RWPE1 (cell line): ENCODE results near the gene SYT2.
"Not testable (repeated sequence)": the region's sequence is repeated elsewhere in the genome, so short reads cannot be mapped to it uniquely, and the experiment has no call there.

Source experiments
- CTCF ChIA-PET: fragments of 350-600 bp; sonication (Branson Sonifier 250); formaldehyde crosslinking; extraction: SDS; loops from one replicate; lab custom pipeline; 2021; lab: Yijun Ruan, JAX
- POLR2A ChIA-PET: fragments of 400-600 bp; formaldehyde crosslinking; extraction: SDS; loops from one replicate; lab custom pipeline; 2020; ENCODE audit warnings: antibody characterized with exemption; ENCODE audit not compliant: low non-redundant PET; lab: Yijun Ruan, JAX
- DNase-seq: peaks from one replicate; pipeline ENCODE4 v3.0.0; 2012; ENCODE audit warnings: low spot score
- H3K27ac ChIP-seq: fragments of 450-650 bp; 2 replicates; pipeline ENCODE4 v1.5.1; 2017
- TF ChIP-seq, protein P1 (sequence below): fragments of 450-650 bp; conservative IDR thresholded peaks from 2 replicates; pipeline ENCODE4 v1.5.1; 2017; ENCODE audit warnings: low read depth, mild to moderate bottlenecking

Gene SYT2

DNA sequence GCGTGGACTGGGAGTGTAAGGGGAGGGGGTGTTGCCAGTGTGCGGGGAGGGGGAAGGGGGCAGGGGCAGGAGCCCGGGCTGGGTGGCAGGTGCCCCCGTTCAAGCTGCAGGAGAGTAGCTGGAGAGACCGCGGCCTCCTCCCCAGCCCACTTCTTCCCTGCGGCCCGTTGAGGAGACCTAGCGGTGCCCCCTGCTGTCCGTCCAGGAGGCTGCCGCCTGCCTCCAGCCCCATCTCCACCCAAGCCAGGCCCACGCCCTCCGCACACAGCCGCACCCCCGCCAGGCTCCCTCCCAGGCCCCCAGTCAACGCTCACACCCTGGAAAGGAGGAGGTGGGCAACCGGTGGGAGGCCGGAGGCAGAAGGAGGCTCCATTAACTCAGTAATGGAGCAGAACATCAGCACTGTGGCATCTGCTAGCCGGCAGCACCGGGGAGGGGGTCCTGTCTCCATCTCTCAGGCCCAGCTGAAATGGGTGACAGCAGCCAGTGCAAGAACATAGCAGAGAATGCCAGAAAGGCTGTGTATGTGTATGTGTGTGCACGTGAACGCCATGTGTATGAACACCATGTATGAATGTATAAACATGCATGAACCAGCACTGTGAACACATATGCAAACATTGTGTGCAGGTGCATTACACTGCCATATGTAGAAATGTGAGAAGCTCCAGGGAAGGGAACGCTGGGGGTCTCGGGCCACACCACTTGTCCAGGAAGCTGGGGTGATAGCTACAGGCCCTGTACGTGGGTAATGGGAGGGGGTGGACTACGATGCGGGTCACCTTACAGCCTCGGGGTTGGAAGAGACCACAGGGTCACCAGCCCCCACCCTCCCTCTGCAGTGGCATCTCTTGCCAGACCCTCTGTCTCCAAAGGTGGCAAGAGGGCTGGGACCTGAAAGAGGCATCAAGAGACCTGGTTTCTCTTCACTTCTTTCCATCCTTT is 84.6 kb downstream of the SYT2 start:
- no peak overlapping the region for H3K27ac ChIP-seq
- TF ChIP-seq, protein P1, sequence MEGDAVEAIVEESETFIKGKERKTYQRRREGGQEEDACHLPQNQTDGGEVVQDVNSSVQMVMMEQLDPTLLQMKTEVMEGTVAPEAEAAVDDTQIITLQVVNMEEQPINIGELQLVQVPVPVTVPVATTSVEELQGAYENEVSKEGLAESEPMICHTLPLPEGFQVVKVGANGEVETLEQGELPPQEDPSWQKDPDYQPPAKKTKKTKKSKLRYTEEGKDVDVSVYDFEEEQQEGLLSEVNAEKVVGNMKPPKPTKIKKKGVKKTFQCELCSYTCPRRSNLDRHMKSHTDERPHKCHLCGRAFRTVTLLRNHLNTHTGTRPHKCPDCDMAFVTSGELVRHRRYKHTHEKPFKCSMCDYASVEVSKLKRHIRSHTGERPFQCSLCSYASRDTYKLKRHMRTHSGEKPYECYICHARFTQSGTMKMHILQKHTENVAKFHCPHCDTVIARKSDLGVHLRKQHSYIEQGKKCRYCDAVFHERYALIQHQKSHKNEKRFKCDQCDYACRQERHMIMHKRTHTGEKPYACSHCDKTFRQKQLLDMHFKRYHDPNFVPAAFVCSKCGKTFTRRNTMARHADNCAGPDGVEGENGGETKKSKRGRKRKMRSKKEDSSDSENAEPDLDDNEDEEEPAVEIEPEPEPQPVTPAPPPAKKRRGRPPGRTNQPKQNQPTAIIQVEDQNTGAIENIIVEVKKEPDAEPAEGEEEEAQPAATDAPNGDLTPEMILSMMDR = peak; percentile 39
- peak; percentile 72 for DNase-seq
- POLR2A ChIA-PET = no interaction called here
- CTCF ChIA-PET = interaction anchor here (0.6 to 1.6 kb wide), 5 partner anchors 19 to 437 kb away, joined by 3 to 6 read pairs (median 3); no protein-coding TSS in a partner anchor

DNA sequence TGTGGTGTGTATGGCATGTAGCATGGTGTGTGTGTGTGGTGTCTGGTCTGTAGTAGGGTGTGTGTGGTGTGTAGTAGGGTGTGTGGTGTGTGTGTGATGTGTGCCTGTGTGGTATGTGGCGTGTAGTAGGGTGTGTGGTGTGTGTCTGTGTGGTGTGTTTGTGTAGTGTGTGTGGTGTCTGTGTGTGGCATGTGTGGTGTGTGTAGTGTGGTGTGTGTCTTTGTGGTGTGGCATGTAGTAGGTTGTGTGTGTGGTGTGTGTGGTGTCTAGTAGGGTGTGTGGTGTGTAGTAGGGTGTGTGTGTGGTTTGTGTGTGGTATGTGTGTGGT is 85.5 kb downstream of the SYT2 start:
- TF ChIP-seq, protein P1 = no peak
- no peak for DNase-seq
- H3K27ac ChIP-seq = no peak overlapping the region
- ChIA-PET POLR2A (no interaction called here), CTCF (interaction anchor here (0.6 to 1.6 kb wide), 3 partner anchors 18 to 80 kb away, joined by 3 to 6 read pairs (median 5); no protein-coding TSS in a partner anchor)

DNA sequence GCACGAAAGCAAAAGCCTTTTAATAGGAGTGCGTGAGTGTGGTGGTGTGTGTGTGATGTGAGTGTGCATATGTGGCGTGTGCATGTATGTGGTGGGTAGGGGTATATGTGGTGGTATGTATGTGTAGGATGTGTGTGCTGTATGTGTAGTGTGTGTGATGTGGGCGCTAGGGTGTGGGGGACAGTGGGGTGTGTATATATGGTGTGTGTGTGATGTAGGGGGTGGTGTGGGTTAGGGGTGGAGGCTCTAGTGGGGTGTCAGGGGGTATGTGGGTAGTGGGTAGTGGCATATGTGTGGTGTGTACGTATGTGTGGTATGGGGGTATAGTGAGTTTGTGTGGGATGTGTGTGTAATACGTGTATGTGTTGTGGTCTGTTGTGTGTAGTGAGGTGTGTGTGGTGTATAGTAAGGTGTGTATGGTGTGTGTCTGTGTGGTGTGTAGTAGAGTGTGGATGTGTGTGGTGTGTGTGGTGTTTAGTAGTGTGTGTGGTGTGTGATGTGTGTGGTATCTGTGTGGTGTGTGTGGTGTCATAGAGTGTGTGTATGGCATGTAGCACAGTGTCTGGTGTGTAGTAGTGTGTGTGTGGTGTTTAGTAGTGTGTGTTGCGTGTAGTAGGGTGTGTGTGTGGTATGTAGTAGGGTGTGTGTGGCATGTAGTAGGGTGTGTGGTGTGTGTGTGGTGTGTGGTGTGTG is 86.0 kb downstream of the SYT2 start:
- TF ChIP-seq, protein P1 = no peak
- ChIA-PET POLR2A (no interaction called here), CTCF (no interaction called here)
- no peak for DNase-seq
- no peak overlapping the region for H3K27ac ChIP-seq

DNA sequence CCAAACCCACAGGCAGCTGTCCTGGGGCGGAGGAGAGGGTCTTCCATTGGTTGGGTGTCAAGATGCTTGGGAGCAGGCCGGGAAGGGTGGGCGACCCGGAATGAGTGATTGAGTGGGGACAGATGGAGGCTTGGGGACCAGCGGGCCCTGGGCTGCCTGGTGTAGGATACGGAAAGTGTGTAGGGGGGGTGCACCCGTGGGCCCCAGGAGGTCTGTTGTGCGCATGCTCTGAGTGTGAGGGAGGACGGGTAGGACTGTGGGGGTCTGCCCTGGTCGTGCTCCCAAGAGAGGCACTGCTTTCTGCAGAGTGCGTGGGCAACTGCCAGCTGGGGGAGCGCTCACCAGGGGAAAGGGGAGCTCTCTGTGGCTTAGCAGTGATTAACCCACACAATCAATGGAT is 86.8 kb downstream of the SYT2 start:
- H3K27ac ChIP-seq, POLR2A ChIA-PET, DNase-seq: not testable (repeated sequence)
- CTCF ChIA-PET = interaction anchor here (0.9 kb wide), 1 partner anchor 187 kb away, joined by 4 read pairs; no protein-coding TSS in a partner anchor

DNA sequence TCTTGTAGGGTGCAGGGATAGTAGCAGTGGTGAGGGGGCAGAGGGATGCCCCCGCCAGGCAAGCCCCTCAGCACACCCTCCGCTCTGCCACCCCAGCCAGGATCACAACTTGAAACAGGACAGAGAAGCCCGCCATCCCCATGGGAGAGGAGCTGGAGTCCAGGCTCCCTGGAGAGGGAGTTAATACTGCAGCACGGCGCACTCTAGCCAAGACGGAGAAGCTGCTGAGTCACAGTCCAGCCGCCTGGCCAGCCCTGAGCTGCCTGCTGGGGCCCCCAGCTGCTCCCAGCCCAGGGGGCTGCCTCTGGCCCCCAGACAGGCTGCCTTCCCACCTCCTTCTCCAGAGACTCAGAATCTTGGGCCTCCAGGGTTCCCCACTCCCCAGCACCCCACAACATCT is 87.2 kb downstream of the SYT2 start:
- POLR2A ChIA-PET = no interaction called here

DNA sequence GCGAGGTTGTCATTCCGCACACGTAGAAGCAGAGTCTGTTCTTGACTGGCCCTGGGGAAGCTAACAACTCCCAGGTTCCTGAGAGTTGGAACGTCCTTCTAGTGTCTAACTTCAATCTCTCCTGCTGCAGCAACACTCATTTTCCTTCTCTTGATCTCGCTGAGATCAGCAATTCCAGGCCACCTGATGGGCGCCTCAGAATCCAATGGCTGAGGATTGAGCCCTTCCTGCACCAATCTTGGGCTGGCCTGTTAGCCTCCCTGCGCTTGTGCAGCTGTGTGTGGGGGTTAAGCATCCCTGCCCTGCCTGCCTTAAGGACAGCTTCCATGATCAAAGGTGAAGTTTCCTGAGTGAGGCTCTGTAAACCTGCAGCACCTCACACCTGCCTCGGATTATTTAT is 87.9 kb downstream of the SYT2 start:
- DNase-seq = no peak
- ChIA-PET CTCF (no interaction called here), POLR2A (no interaction called here)
- H3K27ac ChIP-seq = no peak overlapping the region
- TF ChIP-seq, protein P1 = no peak

More for the DNA sequence above, 87.2 kb downstream of the SYT2 start:
- no peak overlapping the region for H3K27ac ChIP-seq
- CTCF ChIA-PET = interaction anchor here (0.9 kb wide), 1 partner anchor 187 kb away, joined by 4 read pairs; no protein-coding TSS in a partner anchor
- TF ChIP-seq, protein P1 = no peak
- DNase-seq = no peak
